Measurements from ENCODE around the gene DAPK2.

DNA sequence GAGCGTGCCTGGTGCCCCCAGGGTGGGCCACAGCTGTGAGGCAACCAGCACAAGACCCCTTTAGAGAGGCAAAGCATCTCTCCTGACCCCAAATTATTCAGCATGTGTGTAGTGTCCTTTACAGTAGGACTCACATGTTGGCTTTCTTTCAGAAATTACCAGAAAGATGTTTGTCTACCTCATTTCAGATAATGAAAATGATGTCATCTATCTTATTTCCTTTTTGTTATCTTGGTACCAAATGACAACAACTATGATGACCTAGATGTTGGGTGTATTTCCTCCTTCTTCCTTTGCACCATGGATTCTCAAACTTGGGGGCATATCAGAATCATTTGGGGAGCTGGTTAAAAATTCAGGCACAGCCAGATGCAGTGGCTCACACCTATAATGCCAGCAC lies 50.5 kb downstream of the DAPK2 start:
- TF ChIP-seq, protein P1, sequence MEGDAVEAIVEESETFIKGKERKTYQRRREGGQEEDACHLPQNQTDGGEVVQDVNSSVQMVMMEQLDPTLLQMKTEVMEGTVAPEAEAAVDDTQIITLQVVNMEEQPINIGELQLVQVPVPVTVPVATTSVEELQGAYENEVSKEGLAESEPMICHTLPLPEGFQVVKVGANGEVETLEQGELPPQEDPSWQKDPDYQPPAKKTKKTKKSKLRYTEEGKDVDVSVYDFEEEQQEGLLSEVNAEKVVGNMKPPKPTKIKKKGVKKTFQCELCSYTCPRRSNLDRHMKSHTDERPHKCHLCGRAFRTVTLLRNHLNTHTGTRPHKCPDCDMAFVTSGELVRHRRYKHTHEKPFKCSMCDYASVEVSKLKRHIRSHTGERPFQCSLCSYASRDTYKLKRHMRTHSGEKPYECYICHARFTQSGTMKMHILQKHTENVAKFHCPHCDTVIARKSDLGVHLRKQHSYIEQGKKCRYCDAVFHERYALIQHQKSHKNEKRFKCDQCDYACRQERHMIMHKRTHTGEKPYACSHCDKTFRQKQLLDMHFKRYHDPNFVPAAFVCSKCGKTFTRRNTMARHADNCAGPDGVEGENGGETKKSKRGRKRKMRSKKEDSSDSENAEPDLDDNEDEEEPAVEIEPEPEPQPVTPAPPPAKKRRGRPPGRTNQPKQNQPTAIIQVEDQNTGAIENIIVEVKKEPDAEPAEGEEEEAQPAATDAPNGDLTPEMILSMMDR (IDR thresholded peaks at IDR 0.05), result no peak
- TF ChIP-seq EP300 (IDR thresholded peaks at IDR 0.05), result no peak
